Muscle of leg (tissue), 11 donors: ENCODE measurements around the gene SLC27A1. TPM values are rescaled to one million over a fixed set of nuclear protein-coding genes. Genes with fewer than 3 reads are reported as not detected.
"Not testable (repeated sequence)": the region's sequence is repeated elsewhere in the genome, so short reads cannot be mapped to it uniquely, and the experiment has no call there.

Experiments
- DNase-seq: peaks from one replicate; pipeline ENCODE4 v3.0.0; 2013
- H3K27ac ChIP-seq: one replicate; pipeline ENCODE4 v1.5.1; 2013; ENCODE audit warnings: mild to moderate bottlenecking, low read length, control low read depth
- H3K27me3 ChIP-seq: one replicate; pipeline ENCODE4 v1.6.1; 2013; ENCODE audit warnings: low read length; ENCODE audit not compliant: control insufficient read depth, insufficient read depth
- H3K36me3 ChIP-seq: one replicate; pipeline ENCODE4 v1.6.1; 2013; ENCODE audit warnings: low read length; ENCODE audit not compliant: control insufficient read depth, insufficient read depth
- H3K4me1 ChIP-seq: one replicate; pipeline ENCODE4 v1.6.1; 2013; ENCODE audit warnings: low read length; ENCODE audit not compliant: control insufficient read depth, insufficient read depth
- H3K4me3 ChIP-seq: one replicate; pipeline ENCODE4 v1.5.1; 2013; ENCODE audit warnings: low read length, control low read depth
- H3K9me3 ChIP-seq: replicated peaks from 2 replicates; pipeline ENCODE4 v1.6.1; 2013; ENCODE audit warnings: low read depth, low read length; ENCODE audit not compliant: control insufficient read depth
- WGBS: methylation state at CpG from one replicate; pipeline ENCODE4 v1.1.5; 2013; ENCODE audit warnings: missing lambda C conversion rate; ENCODE audit not compliant: insufficient coverage; 5-methylcytosine and 5-hydroxymethylcytosine counted together
- polyA plus RNA-seq, 8 donors: library from polyadenylated mRNA; unstranded; fragments of 120-200 nt; gene quantifications; one replicate each; pipeline versions ENCODE4 v1.2.1 to v1.2.3, GENCODE V29; 2013; ENCODE audit warnings: inconsistent platforms in 1 of 8, low replicate concordance in 1 of 8; ENCODE audit not compliant: insufficient read length in 8 of 8, insufficient read depth in 1 of 8
- total RNA-seq: library from RNA; stranded (reverse); fragments of 120-200 nt; gene quantifications from one replicate; pipeline ENCODE4 v1.2.4, GENCODE V29; 2013

The SLC27A1 gene
- total and polyA plus RNA-seq, 9 donors: 11.6 to 20.7 (median 15.8) TPM

GRCh38 chr19:17499025-17499424, 28.7 kb downstream of the SLC27A1 start:
- not testable (repeated sequence) for DNase-seq, H3K27ac ChIP-seq, H3K27me3 ChIP-seq, H3K9me3 ChIP-seq, H3K4me3 ChIP-seq
- Histone ChIP-seq H3K4me1 (peaks cover 16% of the 10 kb centered on the region), H3K36me3 (peaks cover 19% of the 10 kb centered on the region)
- 61% methylated on average over 6 of the region's 12 CpGs for WGBS

DNA sequence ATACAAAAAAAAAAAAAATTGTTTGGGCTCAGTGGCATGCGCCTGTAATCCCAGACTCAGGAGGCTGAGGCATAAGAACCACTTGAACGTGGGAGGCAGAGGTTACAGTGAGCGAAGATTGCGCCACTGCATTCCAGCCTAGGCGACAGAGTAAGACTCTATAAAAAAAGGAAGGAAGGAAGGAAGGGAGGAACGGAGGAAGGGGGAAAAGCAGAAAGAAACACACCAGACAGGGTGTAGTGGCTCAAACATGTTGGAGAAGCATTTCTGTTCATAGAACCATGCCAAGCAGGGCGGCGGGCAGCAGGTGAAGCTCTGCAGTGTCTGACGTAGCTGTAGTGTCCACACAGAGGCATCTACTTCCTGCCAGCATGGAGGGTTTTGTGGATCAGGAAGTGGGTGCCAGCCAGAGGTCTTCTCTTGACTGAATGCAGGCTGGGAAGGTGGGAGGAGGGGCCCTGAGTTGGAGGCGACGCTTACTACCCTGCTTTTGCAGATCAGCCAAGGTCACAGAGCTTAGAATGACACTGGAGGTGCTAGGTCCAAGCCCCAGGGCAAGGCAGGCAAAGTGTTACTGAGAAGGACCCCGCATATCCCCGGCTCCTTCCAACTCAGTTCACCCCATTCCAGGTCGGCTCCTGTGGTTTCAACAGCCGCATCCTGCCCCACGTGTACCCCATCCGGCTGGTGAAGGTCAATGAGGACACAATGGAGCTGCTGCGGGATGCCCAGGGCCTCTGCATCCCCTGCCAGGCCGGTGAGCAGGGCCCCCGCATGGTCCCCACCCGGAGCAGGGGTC, 29.5 kb downstream of the SLC27A1 start:
- Histone ChIP-seq H3K4me3 (no peak overlapping the region), H3K36me3 (peaks cover 24% of the 10 kb centered on the region), H3K27ac (peak overlapping the region; percentile 20), H3K9me3 (no peaks in the 10 kb centered on the region), H3K27me3 (no peaks in the 10 kb centered on the region), H3K4me1 (peaks cover 16% of the 10 kb centered on the region)
- 72% methylated on average over 19 of the region's 21 CpGs for whole genome bisulfite sequencing
- no peak for DNase-seq

DNA sequence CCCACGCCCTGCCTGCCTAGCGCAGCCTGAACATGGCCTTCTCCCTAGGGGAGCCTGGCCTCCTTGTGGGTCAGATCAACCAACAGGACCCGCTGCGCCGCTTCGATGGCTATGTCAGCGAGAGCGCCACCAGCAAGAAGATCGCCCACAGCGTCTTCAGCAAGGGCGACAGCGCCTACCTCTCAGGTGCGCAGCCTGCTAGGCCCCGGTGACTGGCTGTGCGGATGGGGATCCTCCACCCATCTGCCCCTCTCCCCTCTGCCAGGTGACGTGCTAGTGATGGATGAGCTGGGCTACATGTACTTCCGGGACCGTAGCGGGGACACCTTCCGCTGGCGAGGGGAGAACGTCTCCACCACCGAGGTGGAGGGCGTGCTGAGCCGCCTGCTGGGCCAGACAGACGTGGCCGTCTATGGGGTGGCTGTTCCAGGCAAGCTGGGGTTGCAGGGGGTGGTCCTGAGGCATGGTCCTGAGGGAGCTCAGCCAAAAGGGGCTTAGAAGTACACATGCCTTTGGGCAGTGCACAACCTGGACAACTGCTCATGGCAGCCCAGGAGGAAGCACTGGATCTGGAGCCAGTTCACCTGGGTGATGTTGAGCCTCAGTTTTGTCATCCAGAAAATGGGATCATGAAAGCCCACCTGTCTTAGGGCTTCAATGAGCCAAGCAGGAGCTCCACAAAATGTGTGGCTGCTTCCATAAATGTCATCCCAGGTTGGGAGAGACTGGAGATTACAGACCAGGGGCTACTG, 30.3 kb downstream of the SLC27A1 start:
- Histone ChIP-seq H3K36me3 (peaks cover 30% of the 10 kb centered on the region), H3K4me1 (peaks cover 19% of the 10 kb centered on the region), H3K27ac (peak overlapping the region; percentile 20)

DNA sequence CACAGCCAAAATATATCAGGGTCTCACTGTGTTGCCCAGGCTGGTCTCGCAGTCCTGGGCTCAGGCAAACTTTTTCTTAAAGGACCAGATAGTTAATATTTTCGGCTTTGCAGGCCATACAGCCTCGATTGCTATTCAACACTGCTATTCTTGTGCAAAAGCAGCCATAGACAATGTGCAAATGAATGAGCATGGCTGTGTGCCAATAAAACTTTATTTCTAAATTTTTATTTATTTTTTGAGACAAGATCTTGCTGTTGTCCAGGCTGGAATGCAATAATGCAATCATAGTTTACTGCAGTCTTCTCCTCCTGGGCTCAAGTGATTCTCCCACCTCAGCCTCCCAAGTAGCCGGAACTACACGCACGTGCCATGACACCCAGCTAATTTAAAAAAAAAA, 32.9 kb downstream of the SLC27A1 start:
- Histone ChIP-seq H3K4me3 (no peak overlapping the region), H3K9me3 (no peaks in the 10 kb centered on the region), H3K36me3 (peaks cover 32% of the 10 kb centered on the region), H3K4me1 (peaks cover 11% of the 10 kb centered on the region), H3K27ac (no peak overlapping the region), H3K27me3 (no peaks in the 10 kb centered on the region)
- DNase-seq: no peak
- 98% methylated on average over 5 of the region's 6 CpGs for WGBS

More for the DNA sequence above, 30.3 kb downstream of the SLC27A1 start:
- DNase-seq: no peak
- no peak overlapping the region for H3K4me3 ChIP-seq
- H3K9me3 ChIP-seq: no peaks in the 10 kb centered on the region
- WGBS: 94% methylated on average over 27 of the region's 27 CpGs
- H3K27me3 ChIP-seq: no peaks in the 10 kb centered on the region

GRCh38 chr19:17504030-17504429, 33.7 kb downstream of the SLC27A1 start:
- Histone ChIP-seq H3K36me3 (peaks cover 32% of the 10 kb centered on the region), H3K27ac (no peak overlapping the region), H3K9me3 (no peaks in the 10 kb centered on the region), H3K27me3 (no peaks in the 10 kb centered on the region), H3K4me3 (no peak overlapping the region), H3K4me1 (peaks cover 11% of the 10 kb centered on the region)
- no peak for DNase-seq
- WGBS: 86% methylated on average over 1 of the region's 2 CpGs

- no peak for DNase-seq
- Histone ChIP-seq H3K36me3 (peaks cover 32% of the 10 kb centered on the region), H3K27me3 (no peaks in the 10 kb centered on the region), H3K9me3 (no peaks in the 10 kb centered on the region), H3K27ac (no peak overlapping the region), H3K4me3 (no peak overlapping the region), H3K4me1 (peaks cover 11% of the 10 kb centered on the region)
- WGBS: 89% methylated on average over 13 of the region's 13 CpGs
Observed at GRCh38 chr19:17504456-17504855, 34.1 kb downstream of the SLC27A1 start.

GRCh38 chr19:17505223-17505622, 34.9 kb downstream of the SLC27A1 start:
- WGBS: 37% methylated on average over 10 of the region's 10 CpGs
- H3K9me3 ChIP-seq: no peaks in the 10 kb centered on the region
- H3K27me3 ChIP-seq: no peaks in the 10 kb centered on the region
- peaks cover 30% of the 10 kb centered on the region for H3K36me3 ChIP-seq
- H3K4me3 ChIP-seq: no peak overlapping the region
- peaks cover 8% of the 10 kb centered on the region for H3K4me1 ChIP-seq
- H3K27ac ChIP-seq: peak overlapping the region; percentile 1
- DNase-seq: peak; percentile 76

- no peak overlapping the region for H3K27ac ChIP-seq
- no peaks in the 10 kb centered on the region for H3K27me3 ChIP-seq
- peaks cover 12% of the 10 kb centered on the region for H3K4me1 ChIP-seq
- WGBS: 85% methylated on average over 8 of the region's 9 CpGs
- no peak overlapping the region for H3K4me3 ChIP-seq
- DNase-seq: no peak
- H3K36me3 ChIP-seq: peaks cover 20% of the 10 kb centered on the region
- no peaks in the 10 kb centered on the region for H3K9me3 ChIP-seq
Observed at GRCh38 chr19:17506745-17507144, 36.4 kb downstream of the SLC27A1 start.

DNA sequence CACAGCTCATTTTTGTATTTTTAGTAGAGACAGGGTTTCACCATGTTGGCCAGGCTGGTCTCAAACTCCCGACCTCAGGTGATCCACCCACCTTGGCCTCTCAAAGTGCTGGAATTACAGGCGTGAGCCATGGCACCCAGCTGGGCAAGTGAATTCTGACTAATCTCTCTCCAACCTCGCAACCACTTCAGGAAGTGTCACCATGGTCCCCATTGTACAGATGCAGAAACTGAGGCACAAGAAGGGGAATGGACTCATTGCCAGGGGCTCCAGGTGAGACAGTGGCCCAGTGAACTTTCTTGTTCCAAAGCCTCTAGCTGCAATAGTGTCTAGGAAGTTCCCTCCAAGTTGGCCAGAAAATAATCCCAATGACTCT, 38.2 kb downstream of the SLC27A1 start:
- DNase-seq, H3K4me3 ChIP-seq, H3K27me3 ChIP-seq, H3K27ac ChIP-seq, H3K9me3 ChIP-seq: not testable (repeated sequence)
- H3K36me3 ChIP-seq: peaks cover 17% of the 10 kb centered on the region
- 81% methylated on average over 3 of the region's 3 CpGs for WGBS
- peaks cover 20% of the 10 kb centered on the region for H3K4me1 ChIP-seq

DNA sequence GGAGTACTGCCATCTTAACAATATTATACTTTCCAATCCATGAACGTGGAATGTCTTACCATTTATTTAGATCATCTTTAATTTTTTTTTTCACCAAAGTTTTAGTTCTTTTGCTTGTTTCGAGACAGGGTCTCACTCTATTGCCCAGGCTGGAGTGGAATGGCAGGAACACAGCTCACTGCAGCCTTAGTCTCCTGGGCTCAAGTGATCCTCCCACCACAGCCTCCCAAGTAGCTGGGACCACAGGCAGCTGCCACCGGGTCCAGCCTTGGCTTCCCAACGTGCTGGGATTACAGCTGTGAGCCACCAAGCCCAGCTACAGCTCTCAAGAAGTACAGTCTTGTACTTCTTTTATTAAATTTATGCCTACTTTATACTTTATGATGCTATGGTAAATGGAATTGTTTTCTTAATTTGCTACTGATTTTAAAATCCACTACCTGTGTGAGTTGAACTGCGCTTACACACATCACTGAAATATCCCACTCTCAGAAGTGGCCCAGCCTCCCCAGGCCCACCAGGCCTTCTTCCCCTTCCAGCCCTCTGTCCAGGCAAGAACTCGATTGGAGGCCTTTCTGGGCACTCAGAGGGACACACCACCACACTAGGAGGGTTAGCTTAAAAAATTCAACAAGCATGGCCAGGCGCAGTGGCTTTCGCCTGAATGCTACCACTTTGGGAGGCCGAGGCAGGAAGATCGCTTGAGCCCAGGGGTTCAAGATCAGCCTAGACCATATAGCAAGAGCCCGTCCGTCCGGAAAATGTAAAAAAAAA, 40.1 kb downstream of the SLC27A1 start:
- DNase-seq: no peak
- Histone ChIP-seq H3K4me1 (peaks cover 18% of the 10 kb centered on the region), H3K36me3 (peaks cover 9% of the 10 kb centered on the region), H3K27me3 (no peaks in the 10 kb centered on the region), H3K4me3 (peak overlapping the region; percentile 82), H3K9me3 (no peaks in the 10 kb centered on the region), H3K27ac (peak overlapping the region; percentile 93)
- 36% methylated on average over 8 of the region's 13 CpGs for WGBS
